ENCODE results near the gene ELOVL4. TPM values are rescaled to one million over a fixed set of nuclear protein-coding genes. Genes with fewer than 3 reads are reported as not detected.

The ELOVL4 gene
- total RNA-seq, 1 donor from 2014 or later: 49.3 TPM

DNA sequence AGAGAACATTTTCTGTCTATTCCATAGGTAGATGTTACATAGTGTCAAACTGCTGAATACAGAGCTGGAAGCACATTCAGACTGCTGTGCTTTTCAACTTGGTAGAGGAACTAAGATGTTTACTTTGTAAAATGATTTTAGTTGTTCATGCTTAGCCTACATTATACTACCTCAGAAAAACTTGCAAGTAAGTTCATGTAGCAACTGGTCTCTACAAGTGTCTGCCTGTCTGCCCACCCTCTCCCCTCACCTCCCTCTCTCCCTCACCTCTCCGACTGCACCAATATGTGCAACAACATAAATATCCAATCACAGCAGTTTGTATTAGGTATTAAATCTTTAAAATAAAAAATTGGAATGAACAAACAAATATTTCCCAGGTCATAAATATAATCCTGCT, 25.3 kb downstream of the ELOVL4 start:
- FAIRE-seq (no peak), DNase-seq (ENCODE audit: low spot score in 2 of 2) (no peak)

DNA sequence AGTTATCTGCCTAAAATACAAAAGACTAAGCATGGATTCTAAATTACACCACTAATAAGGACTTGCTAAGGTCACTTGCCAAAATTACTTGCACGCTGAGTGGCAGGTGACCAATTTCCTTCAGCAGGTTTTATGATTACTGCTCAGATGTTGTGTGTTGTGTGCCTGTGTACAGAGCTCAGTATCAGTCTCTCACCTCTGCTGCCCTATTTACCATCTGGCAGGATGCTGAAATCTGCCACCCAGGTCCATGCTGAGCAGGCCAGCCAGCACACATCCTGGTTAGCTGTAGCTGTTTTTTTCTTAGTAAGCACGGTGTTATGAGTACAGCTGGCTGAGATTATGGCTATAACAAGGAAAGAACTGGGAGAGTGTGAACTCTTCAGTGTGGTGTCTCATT, 34.0 kb downstream of the ELOVL4 start:
- DNase-seq (ENCODE audit: low spot score in 2 of 2): no peak
- FAIRE-seq: no peak

- FAIRE-seq (no peak), DNase-seq (ENCODE audit: low spot score in 2 of 2) (no peak)
Measured at GRCh38 chr6:79911992-79912391, 35.4 kb downstream of the ELOVL4 start.

- no peak for FAIRE-seq
- DNase-seq (ENCODE audit: low spot score in 2 of 2): no peak
Measured at GRCh38 chr6:79909517-79909916, 37.8 kb downstream of the ELOVL4 start.

DNA sequence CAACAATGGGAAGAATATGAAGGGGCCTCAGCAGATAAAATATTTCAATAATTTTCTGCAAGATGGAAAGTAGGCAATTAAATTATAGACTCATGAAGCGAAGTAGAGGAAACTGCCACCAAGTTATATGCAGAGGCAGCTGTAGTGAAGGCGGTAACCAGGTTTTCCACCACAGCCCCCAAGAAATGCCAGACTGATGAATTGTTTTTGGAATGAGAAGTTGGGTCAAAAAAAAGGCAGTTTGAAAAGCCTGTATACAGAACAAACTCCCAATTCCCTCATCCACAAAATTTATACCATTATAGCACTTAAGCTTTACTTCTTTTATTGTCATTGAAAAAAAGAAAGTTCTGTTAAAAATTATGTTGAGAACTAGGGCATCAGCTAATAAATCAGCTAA, 45.3 kb downstream of the ELOVL4 start:
- FAIRE-seq (no peak), DNase-seq (ENCODE audit: low spot score in 2 of 2) (no peak)

GRCh38 chr6:79898076-79898475, 49.3 kb downstream of the ELOVL4 start:
- FAIRE-seq: no peak
- no peak for DNase-seq (ENCODE audit: low spot score in 2 of 2)

GRCh38 chr6:79896075-79896449, 51.3 kb downstream of the ELOVL4 start:
- no peak for DNase-seq (ENCODE audit: low spot score in 2 of 2)
- FAIRE-seq: no peak

DNA sequence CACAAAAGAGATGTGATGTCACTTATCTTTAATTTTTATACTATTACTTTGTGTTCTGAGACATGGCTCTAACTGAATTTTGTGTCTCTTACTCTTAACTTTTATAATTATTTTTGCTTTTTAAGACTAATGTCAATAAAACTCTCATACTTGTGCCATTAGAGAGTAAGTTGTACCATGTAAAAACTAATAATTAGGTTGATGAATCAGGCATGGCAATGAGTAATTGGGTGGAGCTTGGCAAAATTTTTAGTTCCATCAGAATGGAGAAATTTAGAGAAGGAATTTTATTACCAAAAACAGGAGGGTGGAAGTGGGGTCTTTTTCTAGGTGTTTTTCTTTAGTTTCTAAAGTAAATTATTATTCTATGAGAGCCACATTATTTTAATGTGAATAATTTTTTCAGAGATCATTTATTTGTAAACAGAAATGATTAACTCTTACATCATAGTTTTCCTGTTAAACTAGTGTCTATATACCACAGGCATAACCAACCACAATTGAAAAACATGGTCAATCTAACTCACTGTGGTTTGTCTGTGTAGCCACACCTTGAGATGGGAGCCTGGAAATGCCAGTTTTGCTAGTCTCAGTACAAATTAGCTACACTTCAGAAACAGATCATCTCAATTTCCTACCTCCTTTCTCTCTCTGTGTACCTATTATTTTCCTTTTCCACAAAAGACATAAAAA, 51.8 kb downstream of the ELOVL4 start:
- DNase-seq (ENCODE audit: low spot score in 2 of 2): no peak
- FAIRE-seq: no peak

DNA sequence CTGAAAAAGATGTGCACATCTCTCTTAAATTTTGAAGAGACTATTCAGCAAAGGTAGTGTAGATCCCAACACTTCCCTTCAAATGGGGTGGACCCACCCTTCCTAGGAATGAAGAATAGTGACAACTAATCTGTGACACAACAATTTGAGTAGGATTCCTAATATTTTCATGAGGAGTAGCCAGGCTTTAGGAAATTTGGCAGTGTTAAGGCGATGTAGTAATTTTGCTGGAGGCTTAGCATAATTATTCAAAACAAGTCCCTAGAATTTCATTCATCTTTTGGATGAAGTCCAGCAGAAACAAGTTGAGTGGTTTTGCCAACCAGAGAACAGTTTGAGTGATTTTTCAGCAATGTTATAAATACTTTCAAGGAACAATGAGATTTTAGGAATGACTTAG, 52.4 kb downstream of the ELOVL4 start:
- FAIRE-seq: no peak
- no peak for DNase-seq (ENCODE audit: low spot score in 2 of 2)

DNA sequence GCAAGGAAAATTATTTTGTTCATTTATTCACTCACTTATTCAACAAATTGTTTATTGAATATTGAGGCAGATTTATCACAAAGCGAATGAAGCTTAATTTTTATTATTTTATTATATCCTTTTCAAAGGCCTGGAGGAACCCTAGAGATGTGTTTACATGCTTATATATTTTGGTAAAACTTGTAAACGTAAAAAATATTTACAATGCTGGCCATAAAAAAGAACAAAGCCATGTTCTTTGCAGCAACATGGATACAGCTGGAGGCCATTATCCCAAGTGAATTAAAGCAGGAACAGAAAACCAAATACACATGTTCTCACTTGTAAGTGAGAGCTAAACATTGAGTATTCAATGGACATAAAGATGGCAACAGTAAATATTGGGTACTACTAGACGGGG, 58.8 kb downstream of the ELOVL4 start:
- FAIRE-seq (no peak), DNase-seq (ENCODE audit: low spot score in 2 of 2) (no peak)

DNA sequence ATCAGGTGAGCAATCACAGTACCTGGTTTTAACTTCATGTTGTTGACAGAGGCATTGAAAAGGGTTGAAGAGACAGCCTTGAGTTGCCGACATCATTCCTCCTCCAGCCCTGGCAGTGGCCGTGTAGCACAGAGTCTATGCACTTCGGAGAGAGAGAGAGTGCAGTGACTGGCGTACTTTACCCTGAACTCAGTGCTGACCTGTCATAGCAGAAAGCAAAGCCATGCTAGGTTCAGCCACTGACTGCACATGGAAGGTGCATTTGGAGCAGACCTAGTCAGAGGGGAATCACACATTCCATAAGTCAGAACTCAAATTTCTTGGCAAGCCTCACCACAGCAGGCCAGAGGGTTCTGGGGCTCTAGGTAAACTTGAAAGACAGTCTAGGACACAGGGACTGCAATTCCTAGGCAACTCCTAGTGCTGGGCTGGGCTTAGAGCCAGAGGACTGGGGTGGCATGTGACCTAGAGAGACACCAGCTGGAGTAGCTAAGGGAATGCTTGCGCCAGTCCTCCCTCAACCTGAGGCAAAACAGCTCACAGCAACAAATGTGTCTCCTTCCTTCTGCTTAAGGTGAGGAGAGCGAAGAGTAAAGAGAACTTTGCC, 69.1 kb downstream of the ELOVL4 start:
- FAIRE-seq (no peak), DNase-seq (ENCODE audit: low spot score in 2 of 2) (no peak)

DNA sequence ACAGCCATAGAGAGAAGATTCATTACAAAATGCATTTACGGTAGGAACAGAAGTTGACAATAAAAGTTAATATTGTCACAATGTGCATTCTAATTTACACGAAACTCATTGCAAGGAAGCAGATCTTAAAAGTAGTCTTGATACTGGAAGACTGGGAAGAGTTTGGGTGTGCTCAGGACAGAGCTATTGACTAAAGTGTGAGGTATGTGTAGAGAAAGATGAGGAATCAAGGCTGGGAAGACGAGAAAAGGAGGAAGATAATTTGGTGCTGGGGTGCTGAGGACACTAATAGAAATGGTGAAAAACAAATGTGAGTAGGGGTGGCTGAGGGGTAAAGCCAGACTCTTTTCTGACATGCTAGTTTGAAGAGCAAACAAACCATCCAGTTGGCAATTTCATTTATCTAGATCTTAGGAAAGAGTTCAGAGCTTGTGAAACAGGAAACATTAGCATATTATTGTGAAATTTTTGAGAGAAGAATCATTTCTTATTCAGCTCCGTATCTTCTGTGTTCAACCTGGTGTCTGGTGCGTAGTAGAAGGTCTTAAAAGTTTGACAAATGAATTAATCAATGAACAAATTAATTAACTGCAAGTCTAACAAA, 72.7 kb downstream of the ELOVL4 start:
- FAIRE-seq: no peak
- DNase-seq (ENCODE audit: low spot score in 2 of 2): no peak

GRCh38 chr6:79872986-79873385, 74.4 kb downstream of the ELOVL4 start:
- no peak for DNase-seq (ENCODE audit: low spot score in 2 of 2)
- FAIRE-seq: no peak

DNA sequence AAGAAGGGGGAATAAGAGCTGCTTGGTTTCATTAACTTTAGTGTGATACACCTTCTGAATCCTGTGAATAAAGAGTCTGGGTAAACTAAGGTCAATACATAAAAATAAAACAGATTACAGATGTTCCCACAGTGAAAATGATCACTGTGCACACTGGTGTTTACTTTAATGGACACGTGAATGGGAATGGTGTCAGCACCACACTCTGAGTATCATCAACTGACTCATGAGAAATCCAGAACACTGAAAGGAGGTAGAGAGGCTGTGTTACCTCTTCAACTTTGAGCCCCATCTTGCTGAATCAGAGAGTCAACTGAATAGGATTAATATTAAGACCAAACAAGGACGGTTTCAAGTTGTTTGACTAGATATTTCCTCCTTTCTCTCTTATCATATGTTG, 75.0 kb downstream of the ELOVL4 start:
- DNase-seq (ENCODE audit: low spot score in 2 of 2): no peak
- no peak for FAIRE-seq

DNA sequence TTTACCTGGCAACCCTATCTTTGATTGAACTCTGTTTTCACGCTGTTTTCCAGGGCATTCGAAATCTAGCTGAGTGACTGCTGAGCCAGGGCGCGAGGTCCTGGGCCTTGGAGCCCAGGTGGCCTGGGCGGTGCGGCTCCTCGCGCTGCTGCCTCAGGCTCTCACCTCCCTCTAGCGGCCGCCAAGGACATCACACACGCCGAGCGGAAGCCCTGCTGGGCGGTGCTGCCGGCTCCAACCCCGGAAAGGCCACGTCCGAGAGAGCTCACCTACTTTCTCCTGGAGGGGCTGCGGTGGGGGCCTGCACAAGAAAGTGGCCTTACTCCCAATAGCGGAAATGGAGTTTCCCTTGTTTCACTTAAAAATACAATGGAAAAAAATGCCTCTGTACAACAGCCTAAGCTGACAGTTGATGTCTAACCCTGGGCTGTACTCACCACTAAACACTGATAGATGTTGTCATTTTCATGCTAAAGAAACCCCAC, 77.7 kb downstream of the ELOVL4 start:
- no peak for FAIRE-seq
- peak; percentile 29 to 70 for DNase-seq (ENCODE audit: low spot score in 2 of 2)

- FAIRE-seq: no peak
Measured at GRCh38 chr6:79869184-79869583, 78.2 kb downstream of the ELOVL4 start.

DNA sequence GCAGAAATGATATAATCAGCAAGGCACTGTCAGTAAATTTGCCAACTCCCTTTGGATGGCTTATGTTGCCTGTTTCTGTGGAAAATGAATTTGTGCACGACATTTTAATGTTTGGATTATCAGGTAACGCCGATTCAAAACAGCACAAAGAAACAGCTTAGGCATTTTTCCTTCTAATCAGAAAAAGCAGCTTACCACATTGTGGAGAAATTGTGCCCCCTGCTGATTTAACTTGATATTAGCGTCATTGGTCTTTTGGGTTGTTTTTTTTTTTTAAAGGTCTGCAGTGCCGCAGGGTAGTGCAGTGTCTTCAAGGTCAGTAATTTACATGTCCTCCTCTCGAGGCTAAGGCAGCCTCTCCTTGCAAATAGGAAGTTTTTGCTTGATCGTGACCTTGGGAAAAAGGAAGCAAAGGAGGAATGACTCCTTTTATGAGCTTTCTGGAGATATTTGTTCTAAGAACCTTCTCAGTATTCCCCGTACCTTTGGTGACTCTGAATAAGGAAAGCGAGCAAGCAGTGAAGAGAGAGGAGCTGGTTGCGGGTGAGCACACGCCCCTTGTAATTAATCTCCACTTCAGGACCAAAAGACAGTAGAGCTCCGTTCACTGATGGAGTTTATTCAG, 79.1 kb downstream of the ELOVL4 start:
- peak; percentile 46 to 49 for DNase-seq (ENCODE audit: low spot score in 2 of 2)

More at GRCh38 chr6:79869184-79869583, 78.2 kb downstream of the ELOVL4 start:
- no peak for DNase-seq (ENCODE audit: low spot score in 2 of 2)

More for the DNA sequence above, 79.1 kb downstream of the ELOVL4 start:
- FAIRE-seq: peak; percentile 33

All from frontal cortex (tissue), 4 donors.